GM18858 (cell line): ENCODE results near the gene SERPINB1.
"Not testable (repeated sequence)": the region's sequence is repeated elsewhere in the genome, so short reads cannot be mapped to it uniquely, and the experiment has no call there.

Experiments
- ATAC-seq: cut with Tn5 transposase; IDR thresholded peaks from one replicate; pipeline ENCODE4 v1.9.1; 2021; ENCODE audit not compliant: unreplicated experiment

Gene SERPINB1

GRCh38 chr6:2819115-2819514 lies 22.5 kb downstream of the SERPINB1 start:
- ATAC-seq: no peak

GRCh38 chr6:2818593-2818992 lies 23.1 kb downstream of the SERPINB1 start:
- no peak for ATAC-seq

- no peak for ATAC-seq
Measured at GRCh38 chr6:2817903-2818443, 23.7 kb downstream of the SERPINB1 start.

GRCh38 chr6:2816158-2816557 lies 25.5 kb downstream of the SERPINB1 start:
- ATAC-seq: no peak

GRCh38 chr6:2812695-2813094 lies 29.0 kb downstream of the SERPINB1 start:
- no peak for ATAC-seq

- ATAC-seq: no peak
Measured at GRCh38 chr6:2810092-2810671, 31.5 kb downstream of the SERPINB1 start.

GRCh38 chr6:2809015-2809414 lies 32.6 kb downstream of the SERPINB1 start:
- ATAC-seq: no peak

- no peak for ATAC-seq
Measured at GRCh38 chr6:2807342-2808090, 34.1 kb downstream of the SERPINB1 start.

GRCh38 chr6:2806644-2807043 lies 35.0 kb downstream of the SERPINB1 start:
- no peak for ATAC-seq

GRCh38 chr6:2805031-2805430 lies 36.6 kb downstream of the SERPINB1 start:
- no peak for ATAC-seq

GRCh38 chr6:2804516-2804915 lies 37.1 kb downstream of the SERPINB1 start:
- ATAC-seq: no peak

- ATAC-seq: no peak
Measured at GRCh38 chr6:2803731-2804429, 37.8 kb downstream of the SERPINB1 start.

GRCh38 chr6:2802521-2803060 lies 39.1 kb downstream of the SERPINB1 start:
- ATAC-seq: no peak

GRCh38 chr6:2801687-2802086 lies 40.0 kb downstream of the SERPINB1 start:
- not testable (repeated sequence) for ATAC-seq

- ATAC-seq: no peak
Measured at GRCh38 chr6:2800552-2801316, 40.9 kb downstream of the SERPINB1 start.

GRCh38 chr6:2799936-2800527 lies 41.6 kb downstream of the SERPINB1 start:
- ATAC-seq: no peak

GRCh38 chr6:2798586-2799134 lies 43.0 kb downstream of the SERPINB1 start:
- no peak for ATAC-seq

- ATAC-seq: no peak
Measured at GRCh38 chr6:2797564-2798031, 44.1 kb downstream of the SERPINB1 start.

GRCh38 chr6:2796861-2797260 lies 44.8 kb downstream of the SERPINB1 start:
- ATAC-seq: no peak

- ATAC-seq: no peak
Measured at GRCh38 chr6:2795956-2796355, 45.7 kb downstream of the SERPINB1 start.
